B cell (primary cell): ENCODE measurements around the gene CNTNAP4.

Experiments used
- CTCF ChIP-seq: fragments of 200-600 bp; IDR thresholded peaks from one replicate; pipeline ENCODE4 v1.8.0; 2022; ENCODE audit warnings: antibody characterized with exemption, mild to moderate bottlenecking
- EZH2 ChIP-seq: IDR thresholded peaks from 2 replicates; pipeline ENCODE4 v1.6.1; 2012; ENCODE audit warnings: borderline replicate concordance, low read depth, mild to moderate bottlenecking, moderate library complexity, low read length; ENCODE audit not compliant: insufficient read depth, poor library complexity, severe bottlenecking

GRCh38 chr16:76503091-76503490 is 225.9 kb downstream of the CNTNAP4 start:
- no peak for TF ChIP-seq CTCF
- TF ChIP-seq EZH2 = no peak
